H1 (cell line): ENCODE measurements around the gene TAS2R39. TPM values are rescaled to one million over a fixed set of nuclear protein-coding genes. Genes with fewer than 3 reads are reported as not detected.

ENCODE experiments used
- GABPA ChIP-seq: IDR thresholded peaks from 2 replicates; pipeline ENCODE4 v1.6.1; 2011; ENCODE audit warnings: mild to moderate bottlenecking, low read length, moderate library complexity, borderline replicate concordance; ENCODE audit not compliant: insufficient read depth
- HDAC6 ChIP-seq: IDR thresholded peaks from one replicate; pipeline ENCODE4 v1.7.1; 2012; ENCODE audit warnings: low read depth, mild to moderate bottlenecking, inconsistent platforms, low read length, moderate library complexity
- NRF1 ChIP-seq: IDR thresholded peaks from 2 replicates; pipeline ENCODE4 v1.6.1; 2011; ENCODE audit warnings: mild to moderate bottlenecking, low read depth, low read length, improper control_type of control experiment
- RAD21 ChIP-seq, 2 experiments: IDR thresholded peaks in 1 of 2; conservative IDR thresholded peaks in 1 of 2; 2 replicates each; pipeline ENCODE4 v1.6.1; 2011; ENCODE audit warnings: low read depth in 2 of 2, low read length in 2 of 2, improper control_type of control experiment in 1 of 2, inconsistent platforms in 1 of 2, mild to moderate bottlenecking in 1 of 2, moderate library complexity in 1 of 2
- RNF2 ChIP-seq: fragments of 200-900, 300-1000 bp; sonication (generic); IDR thresholded peaks from 2 replicates; pipeline ENCODE4 v1.7.1; 2016; ENCODE audit warnings: borderline replicate concordance, low read depth, mild to moderate bottlenecking, antibody characterized with exemption, low read length; ENCODE audit not compliant: poor library complexity, severe bottlenecking; ENCODE audit errors: missing control alignments
- SAP30 ChIP-seq: fragments of 300-600 bp; sonication (generic); IDR thresholded peaks from 2 replicates; pipeline ENCODE4 v1.7.1; 2012; ENCODE audit warnings: low read length, moderate library complexity, mild to moderate bottlenecking, inconsistent platforms; ENCODE audit not compliant: insufficient read depth, insufficient replicate concordance
- TCF12 ChIP-seq: IDR thresholded peaks from 2 replicates; pipeline ENCODE4 v1.6.1; 2011; ENCODE audit warnings: low read depth, mild to moderate bottlenecking, low read length
- TEAD4 ChIP-seq: IDR thresholded peaks from 2 replicates; pipeline ENCODE4 v1.6.1; 2012; ENCODE audit warnings: low read depth, low read length, inconsistent platforms, mixed read lengths
- polyA plus RNA-seq, 7 experiments: library from polyadenylated mRNA; depleted of rRNA in 3 of 7; stranded (reverse) in 5 of 7; unstranded in 2 of 7; fragments of >200 nt in 5 of 7; fragments of 200-250 nt in 2 of 7; gene quantifications; 1 replicate in 5 of 7; 2 replicates in 1 of 7; 4 replicates in 1 of 7; pipeline versions ENCODE4 v1.2.1 to v1.2.3, GENCODE V29; 2011 to 2013; ENCODE audit warnings: missing spikeins in 2 of 7, mixed read lengths in 2 of 7
- total RNA-seq: library from RNA; stranded (reverse); fragmentation: NEBNext Ultra II Directional; extraction: Animal tissue kit (Norgen Biotek cat#: 25700); gene quantifications from 2 replicates; pipeline ENCODE4 v1.2.1, GENCODE V29; 2021
- TF ChIP-seq, protein P1 (sequence below): IDR thresholded peaks from 2 replicates; pipeline ENCODE4 v1.6.1; 2012; ENCODE audit warnings: low read length, inconsistent platforms

The TAS2R39 gene
- total and polyA plus RNA-seq, 2 of the 8 experiments (the other 6 are each of a cell fraction or from before 2014, with no cell fraction given) = not detected

DNA sequence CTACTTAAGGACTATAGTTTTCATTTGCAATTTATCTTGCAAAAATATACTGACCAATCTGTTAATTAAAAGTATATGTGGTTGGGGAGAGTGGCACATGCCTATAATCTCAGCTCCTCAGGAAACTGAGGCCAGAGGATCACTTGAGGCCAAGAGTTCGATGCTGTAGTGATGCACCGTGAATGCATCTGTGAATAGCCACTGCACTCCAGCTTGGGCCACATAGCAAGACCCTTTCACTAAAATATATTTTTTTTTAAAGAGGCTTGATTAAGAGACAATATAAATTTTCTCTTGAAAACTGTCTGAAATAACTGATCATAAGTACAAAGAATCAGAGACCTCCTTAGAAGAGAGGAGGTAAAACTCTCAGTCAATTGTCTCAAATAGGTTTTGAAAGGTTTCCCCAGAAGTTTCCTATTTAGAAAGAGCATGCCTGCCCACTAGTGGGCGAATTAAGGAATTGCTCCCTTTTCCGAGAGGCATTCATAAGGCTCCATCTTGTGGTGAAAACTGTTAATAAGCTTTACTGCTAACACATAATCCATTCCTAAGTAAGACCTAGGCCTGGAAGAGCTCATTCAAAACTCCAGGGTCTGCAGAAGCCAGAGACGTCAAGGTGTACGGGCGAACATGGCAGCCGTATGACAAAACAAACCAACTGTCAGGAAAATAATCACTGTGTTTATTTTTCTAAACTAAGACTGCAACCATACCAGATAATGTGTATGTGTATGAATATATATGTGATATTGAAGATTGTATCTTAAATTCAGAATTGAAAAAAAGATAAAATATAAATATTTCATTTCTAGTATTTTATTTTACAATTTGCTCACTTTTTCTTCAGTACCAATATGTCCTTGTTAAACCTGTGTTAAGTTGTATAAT, 31.8 kb downstream of the TAS2R39 start (continued):
- TF ChIP-seq TEAD4 (peak; percentile 27; the same call in 1 of the 2 replicates), RNF2 (no peak), NRF1 (no peak), SAP30 (no peak), GABPA (no peak), TCF12 (no peak), HDAC6 (no peak), RAD21 (IDR thresholded peaks at IDR 0.05 in 1 of 2, conservative IDR thresholded peaks at IDR 0.05 in 1 of 2; ENCODE audit: low read depth in 2 of 2, low read length in 2 of 2) (peak; percentile 100)
- TF ChIP-seq, protein P1, sequence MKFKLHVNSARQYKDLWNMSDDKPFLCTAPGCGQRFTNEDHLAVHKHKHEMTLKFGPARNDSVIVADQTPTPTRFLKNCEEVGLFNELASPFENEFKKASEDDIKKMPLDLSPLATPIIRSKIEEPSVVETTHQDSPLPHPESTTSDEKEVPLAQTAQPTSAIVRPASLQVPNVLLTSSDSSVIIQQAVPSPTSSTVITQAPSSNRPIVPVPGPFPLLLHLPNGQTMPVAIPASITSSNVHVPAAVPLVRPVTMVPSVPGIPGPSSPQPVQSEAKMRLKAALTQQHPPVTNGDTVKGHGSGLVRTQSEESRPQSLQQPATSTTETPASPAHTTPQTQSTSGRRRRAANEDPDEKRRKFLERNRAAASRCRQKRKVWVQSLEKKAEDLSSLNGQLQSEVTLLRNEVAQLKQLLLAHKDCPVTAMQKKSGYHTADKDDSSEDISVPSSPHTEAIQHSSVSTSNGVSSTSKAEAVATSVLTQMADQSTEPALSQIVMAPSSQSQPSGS = no peak; the same call in 1 of the 2 replicates
